IPS DF 6.9 (cell line): ENCODE data around the gene LBHD2.

ENCODE experiments used
- DNase-seq: peaks from one replicate; pipeline ENCODE4 v3.0.0-alpha.2; 2013; ENCODE audit warnings: low read depth, low spot score
- H3K27ac ChIP-seq: one replicate; pipeline ENCODE4 v1.5.1; 2013; ENCODE audit warnings: low read length, control low read depth
- H3K27me3 ChIP-seq: 2 replicates; pipeline ENCODE4 v1.6.1; 2013; ENCODE audit warnings: mild to moderate bottlenecking, low read length; ENCODE audit not compliant: control insufficient read depth, insufficient read depth
- H3K36me3 ChIP-seq: 2 replicates; pipeline ENCODE4 v1.6.1; 2013; ENCODE audit warnings: low read length; ENCODE audit not compliant: control insufficient read depth, insufficient read depth
- H3K4me1 ChIP-seq: 2 replicates; pipeline ENCODE4 v1.6.1; 2013; ENCODE audit warnings: low read length; ENCODE audit not compliant: control insufficient read depth, insufficient read depth
- H3K4me3 ChIP-seq: 2 replicates; pipeline ENCODE4 v1.5.1; 2013; ENCODE audit warnings: mild to moderate bottlenecking, low read length
- H3K9me3 ChIP-seq: 2 replicates; pipeline ENCODE4 v1.6.1; 2013; ENCODE audit warnings: low read length, inconsistent platforms; ENCODE audit not compliant: control insufficient read depth, insufficient read depth
- WGBS: extraction: QIAGEN DNeasy Blood & Tissue Kit; methylation state at CpG from one replicate; pipeline ENCODE4 v1.1.7; 2013; ENCODE audit warnings: mixed read lengths, missing lambda C conversion rate; ENCODE audit not compliant: insufficient read length, insufficient coverage; 5-methylcytosine and 5-hydroxymethylcytosine counted together

Gene LBHD2

DNA sequence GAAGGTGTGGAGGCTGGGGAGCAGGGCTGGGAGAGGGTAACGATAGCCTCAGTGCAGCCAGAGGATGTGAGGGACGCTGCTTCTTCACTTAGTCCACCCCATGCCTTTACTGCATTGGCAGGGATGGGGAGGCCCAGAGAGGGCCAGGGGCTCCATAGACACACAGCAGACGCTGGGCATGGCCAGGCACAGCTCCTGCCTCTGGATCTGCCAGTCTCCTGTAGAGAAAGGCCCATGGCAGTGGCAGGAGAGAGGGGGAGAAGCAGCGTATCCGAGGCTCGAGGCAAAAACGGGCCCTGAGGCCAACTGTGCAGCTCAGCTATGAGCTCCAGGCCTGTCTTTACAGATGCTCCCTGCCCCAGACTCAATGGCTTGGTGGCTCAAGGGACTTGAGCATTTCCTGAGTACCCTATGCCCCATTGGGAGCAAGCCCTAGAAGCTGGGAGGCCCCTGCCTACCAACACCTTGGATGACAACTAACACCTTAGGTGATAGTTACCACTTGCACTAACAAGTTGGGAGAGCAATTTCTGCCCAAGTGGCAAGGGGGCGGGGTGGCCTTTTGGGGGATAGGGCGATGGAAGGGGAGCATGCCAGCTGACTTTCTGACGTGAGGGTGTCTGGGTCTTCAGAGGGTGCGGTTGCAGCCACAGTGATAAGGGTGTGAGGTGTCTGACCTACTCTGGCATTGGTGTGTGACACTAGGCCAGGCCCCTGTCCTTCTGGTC lies 5.0 kb upstream of the LBHD2 start:
- no peak overlapping the region for H3K27ac ChIP-seq
- peaks cover 3% of the 10 kb centered on the region; the same call in 1 of the 2 replicates for H3K27me3 ChIP-seq
- no CpG with 5 or more reads among the region's 11 CpGs for WGBS
- no peak for DNase-seq
- no peaks in the 10 kb centered on the region for H3K36me3 ChIP-seq
- no peak overlapping the region for H3K4me3 ChIP-seq
- H3K4me1 ChIP-seq = peaks cover 3% of the 10 kb centered on the region; the same call in 1 of the 2 replicates
- H3K9me3 ChIP-seq = no peaks in the 10 kb centered on the region

DNA sequence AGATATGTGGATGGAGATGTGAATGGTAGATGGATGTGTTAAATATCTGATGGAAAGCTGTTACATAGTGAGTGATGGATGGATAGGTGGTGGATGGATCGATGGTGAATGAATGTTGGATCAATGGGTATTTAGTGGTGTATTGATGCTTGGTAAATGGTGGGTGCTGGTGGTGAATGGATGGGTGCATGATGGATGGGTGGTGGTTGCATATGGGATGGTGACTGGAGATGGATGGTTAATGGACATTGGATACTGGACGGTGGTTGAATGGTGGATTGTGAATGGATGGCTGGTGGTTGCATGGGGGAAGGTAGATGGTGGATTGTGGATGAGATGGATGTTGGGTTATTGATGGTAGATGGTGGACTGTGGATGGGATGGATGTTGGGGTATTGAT lies 2.1 kb upstream of the LBHD2 start:
- Histone ChIP-seq H3K4me1 (no peaks in the 10 kb centered on the region), H3K9me3 (no peaks in the 10 kb centered on the region), H3K27ac (no peak overlapping the region), H3K4me3 (no peak overlapping the region), H3K27me3 (peaks cover 3% of the 10 kb centered on the region; the same call in 1 of the 2 replicates), H3K36me3 (no peaks in the 10 kb centered on the region)
- 100% methylated on average over 2 of the region's 2 CpGs for WGBS
- DNase-seq = no peak

GRCh38 chr14:103085106-103086091 lies 1.4 kb downstream of the LBHD2 start:
- Histone ChIP-seq H3K27me3 (peaks cover 3% of the 10 kb centered on the region; the same call in 1 of the 2 replicates), H3K9me3 (no peaks in the 10 kb centered on the region), H3K27ac (no peak overlapping the region), H3K4me1 (no peaks in the 10 kb centered on the region; the same call in 1 of the 2 replicates), H3K4me3 (no peak overlapping the region), H3K36me3 (no peaks in the 10 kb centered on the region; the same call in 1 of the 2 replicates)
- no CpG with 5 or more reads among the region's 24 CpGs for WGBS
- DNase-seq = no peak

- peaks cover 4% of the 10 kb centered on the region for H3K4me1 ChIP-seq
- H3K9me3 ChIP-seq = no peaks in the 10 kb centered on the region
- no peaks in the 10 kb centered on the region; the same call in 1 of the 2 replicates for H3K36me3 ChIP-seq
- peaks cover 3% of the 10 kb centered on the region; the same call in 1 of the 2 replicates for H3K27me3 ChIP-seq
- no peak overlapping the region for H3K27ac ChIP-seq
- WGBS = no CpG with 5 or more reads among the region's 8 CpGs
- H3K4me3 ChIP-seq = no peak overlapping the region
- no peak for DNase-seq
Observed at GRCh38 chr14:103086771-103087342, 2.8 kb downstream of the LBHD2 start.

- H3K9me3 ChIP-seq = no peaks in the 10 kb centered on the region
Observed at GRCh38 chr14:103087343-103087835, 3.4 kb downstream of the LBHD2 start.

GRCh38 chr14:103088921-103089320 lies 4.9 kb downstream of the LBHD2 start:
- WGBS = no CpG with 5 or more reads among the region's 6 CpGs
- Histone ChIP-seq H3K27me3 (no peaks in the 10 kb centered on the region; the same call in 1 of the 2 replicates), H3K36me3 (no peaks in the 10 kb centered on the region; the same call in 1 of the 2 replicates), H3K27ac (no peak overlapping the region), H3K4me1 (peaks cover 4% of the 10 kb centered on the region), H3K9me3 (no peaks in the 10 kb centered on the region), H3K4me3 (no peak overlapping the region)
- no peak for DNase-seq

More at GRCh38 chr14:103087343-103087835, 3.4 kb downstream of the LBHD2 start:
- DNase-seq = no peak
- H3K27me3 ChIP-seq = peaks cover 3% of the 10 kb centered on the region; the same call in 1 of the 2 replicates
- H3K27ac ChIP-seq = no peak overlapping the region
- peaks cover 4% of the 10 kb centered on the region for H3K4me1 ChIP-seq
- no peak overlapping the region for H3K4me3 ChIP-seq
- WGBS = no CpG with 5 or more reads among the region's 13 CpGs
- H3K36me3 ChIP-seq = no peaks in the 10 kb centered on the region; the same call in 1 of the 2 replicates

DNA sequence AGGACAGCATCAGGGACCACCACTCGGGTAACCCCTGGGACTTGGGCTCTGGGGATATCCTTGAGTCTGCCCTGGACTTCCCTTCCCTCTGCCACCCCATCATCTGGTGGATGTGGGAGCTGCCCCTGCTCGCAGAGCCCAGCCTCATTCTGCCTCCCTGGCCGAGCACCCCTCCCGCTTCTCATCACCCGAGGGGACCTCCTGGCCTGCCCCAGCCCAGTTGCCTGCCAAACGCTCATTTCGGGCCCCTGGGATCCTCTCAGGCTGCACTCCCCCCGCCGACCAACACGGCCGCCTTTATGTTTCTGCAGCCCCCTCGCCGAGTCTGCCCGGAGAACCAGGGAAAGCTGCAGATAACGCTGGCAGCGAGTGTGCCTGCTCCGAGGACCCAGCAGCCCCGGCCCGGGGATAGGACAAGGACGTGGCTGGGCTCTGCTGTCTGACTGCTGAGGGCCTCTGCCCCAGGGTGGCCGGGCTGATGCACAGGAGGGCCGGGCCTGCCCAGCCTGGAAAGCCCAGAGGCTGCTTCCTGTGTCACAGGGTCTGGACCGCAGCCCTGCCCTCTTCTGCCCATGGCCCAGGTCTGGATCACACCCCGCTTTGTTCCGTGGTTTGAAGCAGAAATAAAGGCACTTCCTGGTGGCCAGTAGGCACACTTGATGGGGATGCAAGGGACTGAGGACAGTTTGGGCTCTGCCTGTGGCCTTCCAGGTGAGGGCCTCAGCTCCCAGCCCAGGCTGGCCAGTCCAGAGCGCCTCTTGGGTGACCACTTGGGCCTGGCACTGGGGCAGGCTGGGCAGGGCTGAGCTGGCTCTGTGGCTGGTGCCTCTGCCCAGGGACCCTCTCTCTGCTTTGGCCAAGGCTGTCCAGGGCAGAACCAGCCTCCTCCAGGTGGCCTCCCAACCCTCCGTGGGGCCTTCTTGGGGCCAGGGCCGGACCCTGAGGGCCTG lies 5.7 kb downstream of the LBHD2 start:
- H3K4me1 ChIP-seq = peaks cover 4% of the 10 kb centered on the region
- DNase-seq = no peak

DNA sequence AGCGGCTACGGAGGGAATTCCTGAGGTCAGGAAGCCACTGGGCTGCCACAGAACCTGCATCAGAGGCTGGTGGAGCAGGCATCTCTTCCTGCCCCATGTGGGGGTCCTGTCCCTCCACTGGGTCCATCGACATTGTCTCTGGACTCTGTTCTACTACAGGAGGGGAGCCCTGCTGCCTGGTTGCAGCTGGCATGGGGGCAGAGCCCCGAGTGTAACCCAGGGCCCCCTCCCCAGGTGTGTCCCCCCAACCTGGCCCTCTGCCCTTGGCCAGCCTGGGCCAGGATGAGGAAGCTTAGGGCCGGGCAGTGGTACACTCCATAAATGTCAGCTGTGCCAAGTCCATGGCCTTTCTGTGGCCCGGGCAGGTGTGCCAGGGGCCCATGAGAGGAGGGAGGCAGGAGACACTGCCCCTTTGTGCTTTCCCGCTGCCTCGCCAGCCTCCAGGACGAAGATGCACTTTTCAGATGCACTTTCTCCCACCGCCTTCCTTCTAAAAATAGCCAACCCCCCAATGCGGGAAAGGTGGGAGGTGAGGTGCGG lies 6.5 kb downstream of the LBHD2 start:
- Histone ChIP-seq H3K27me3 (no peaks in the 10 kb centered on the region), H3K36me3 (no peaks in the 10 kb centered on the region; the same call in 1 of the 2 replicates), H3K4me1 (peaks cover 5% of the 10 kb centered on the region), H3K9me3 (no peaks in the 10 kb centered on the region), H3K4me3 (no peak overlapping the region), H3K27ac (no peak overlapping the region)
- no CpG with 5 or more reads among the region's 12 CpGs for WGBS
- DNase-seq = no peak

More for the DNA sequence above, 5.7 kb downstream of the LBHD2 start:
- no peaks in the 10 kb centered on the region for H3K9me3 ChIP-seq
- no CpG with 5 or more reads among the region's 28 CpGs for WGBS
- H3K27ac ChIP-seq = no peak overlapping the region
- no peak overlapping the region for H3K4me3 ChIP-seq
- H3K36me3 ChIP-seq = no peaks in the 10 kb centered on the region; the same call in 1 of the 2 replicates
- H3K27me3 ChIP-seq = no peaks in the 10 kb centered on the region
